MG63 (cell line): Measurements from ENCODE around the gene KANK2. TPM values are rescaled to one million over a fixed set of nuclear protein-coding genes. Genes with fewer than 3 reads are reported as not detected.

Experiments
- DNase-seq: peaks from one replicate; pipeline ENCODE4 v3.0.0-alpha.2; 2020
- H3K27me3 ChIP-seq: fragments of 250-450 bp; sonication (Bioruptor Pico); 2 replicates; pipeline ENCODE4 v1.5.1; 2020; ENCODE audit warnings: mild to moderate bottlenecking, moderate library complexity
- H3K36me3 ChIP-seq: fragments of 250-450 bp; sonication (Bioruptor Pico); 2 replicates; pipeline ENCODE4 v1.5.1; 2020; ENCODE audit warnings: mild to moderate bottlenecking, moderate library complexity
- H3K4me3 ChIP-seq: fragments of 250-450 bp; sonication (Bioruptor Pico); 2 replicates; pipeline ENCODE4 v1.5.1; 2020; ENCODE audit warnings: mild to moderate bottlenecking, moderate library complexity
- H3K9me3 ChIP-seq: fragments of 250-450 bp; sonication (Bioruptor Pico); 2 replicates; pipeline ENCODE4 v1.5.1; 2020; ENCODE audit warnings: mild to moderate bottlenecking, moderate library complexity
- total RNA-seq: library from RNA; depleted of rRNA; stranded (reverse); fragments of >200 nt; shearing (Covaris generic); gene quantifications from 2 replicates; pipeline ENCODE4 v1.2.3, GENCODE V29; 2014; ENCODE audit warnings: low replicate concordance

Gene KANK2
- total RNA-seq, 1 experiment from 2014 or later: 81.9 TPM

DNA sequence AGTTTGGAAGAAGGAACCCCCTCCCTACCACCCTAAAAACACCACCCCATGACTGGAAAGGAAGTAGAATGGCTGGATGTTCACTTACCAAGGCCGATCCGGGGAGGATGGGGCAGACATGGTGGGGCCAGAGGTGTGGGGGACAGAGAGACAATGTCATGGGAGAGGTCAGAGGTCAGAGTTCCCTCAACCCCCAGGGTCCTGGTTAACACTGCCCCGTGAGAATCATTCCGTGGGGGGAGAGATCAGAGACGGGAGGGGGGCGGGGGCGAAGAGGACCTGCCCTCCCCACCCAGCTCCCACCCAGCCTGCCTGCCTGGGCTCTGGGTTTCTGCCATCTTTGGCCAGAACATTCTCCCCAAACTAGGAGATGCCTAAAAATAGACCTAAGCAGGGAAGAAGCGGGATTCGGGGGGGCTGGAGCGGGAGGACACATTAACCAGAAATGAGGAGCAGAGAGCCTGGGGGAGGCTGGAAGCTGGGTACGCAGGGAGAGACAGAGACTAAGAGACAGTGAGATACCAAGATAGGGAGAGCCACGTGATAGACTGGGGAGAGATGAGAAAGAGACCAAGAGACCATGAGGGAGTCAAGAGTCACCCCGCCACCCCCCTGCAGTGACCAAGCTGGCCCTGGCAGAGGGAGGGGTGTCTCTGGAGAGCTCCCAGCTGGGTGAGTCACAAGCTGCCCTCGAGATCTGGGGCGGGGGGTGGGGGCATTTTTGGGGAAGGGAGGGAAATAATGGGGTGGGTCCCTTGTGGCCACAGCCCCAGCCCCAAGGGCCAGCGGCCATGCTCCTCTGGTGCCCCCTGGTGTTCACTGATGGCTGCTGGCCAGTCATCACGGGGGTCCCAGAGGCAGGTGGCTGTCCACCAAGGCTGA, 6.1 kb upstream of the KANK2 start:
- H3K4me3 ChIP-seq: no peak overlapping the region
- H3K36me3 ChIP-seq: no peaks in the 10 kb centered on the region
- DNase-seq: peak; percentile 78
- H3K27me3 ChIP-seq: no peaks in the 10 kb centered on the region
- H3K9me3 ChIP-seq: no peaks in the 10 kb centered on the region

DNA sequence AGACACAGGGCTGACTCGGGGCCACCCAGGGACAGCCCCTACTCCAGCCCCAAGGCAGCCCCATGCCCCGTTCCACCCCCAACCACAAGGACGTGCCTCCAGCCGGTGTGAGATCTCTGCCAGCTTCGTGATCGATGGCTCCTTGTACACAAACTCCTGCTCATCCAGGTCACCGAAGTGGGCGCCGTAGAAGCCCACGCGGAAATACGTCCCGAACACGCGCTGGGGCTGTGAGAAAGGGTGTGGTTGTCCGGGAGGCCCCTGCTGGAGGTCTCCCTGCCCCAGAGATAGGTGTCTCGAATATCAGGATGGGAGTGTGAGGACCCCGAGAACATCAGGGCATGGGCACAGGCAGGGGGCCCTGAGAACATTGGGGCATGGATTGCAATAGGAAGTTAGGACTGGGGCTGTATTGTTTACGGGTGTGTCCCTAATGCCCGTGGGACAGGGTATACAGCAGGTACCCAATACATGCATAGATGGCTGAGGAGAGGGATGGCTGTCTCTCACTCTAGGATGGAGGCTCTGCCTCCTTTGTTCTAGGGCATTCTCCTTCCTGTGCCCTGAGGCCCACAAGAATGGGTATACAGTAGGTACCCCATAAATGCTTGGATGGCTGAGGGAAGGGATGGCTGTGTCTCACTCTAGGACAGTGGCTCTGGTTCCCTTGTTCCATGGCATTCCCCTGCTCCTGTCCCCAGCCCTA, 5.3 kb upstream of the KANK2 start:
- Histone ChIP-seq H3K36me3 (0 out of 2 replicates have a peak, but pooled peaks cover 2% of the 10 kb centered on the region), H3K4me3 (no peak overlapping the region), H3K27me3 (no peaks in the 10 kb centered on the region), H3K9me3 (no peaks in the 10 kb centered on the region)
- no peak for DNase-seq

DNA sequence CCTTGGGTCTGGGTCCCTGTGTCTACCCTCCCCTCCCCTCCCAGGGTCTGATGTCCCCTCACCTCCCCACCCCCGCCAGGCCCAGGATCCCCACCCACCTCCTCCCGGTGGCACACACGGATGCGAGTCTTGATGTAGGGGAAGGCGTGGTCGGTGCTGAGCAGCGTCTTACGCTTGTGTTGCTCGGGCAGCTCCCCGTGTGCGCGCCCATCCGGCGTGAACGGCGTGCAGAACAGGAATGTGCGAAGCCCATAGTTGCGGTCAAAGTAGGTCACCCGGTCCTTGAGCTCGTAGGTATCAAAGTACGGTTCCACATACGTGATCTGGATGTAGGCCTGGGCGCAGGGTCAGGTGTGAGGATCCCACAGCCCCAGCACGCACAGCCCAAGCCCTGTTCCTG, 4.4 kb upstream of the KANK2 start:
- no peak for DNase-seq
- Histone ChIP-seq H3K4me3 (no peak overlapping the region), H3K27me3 (no peaks in the 10 kb centered on the region), H3K36me3 (0 out of 2 replicates have a peak, but pooled peaks cover 2% of the 10 kb centered on the region), H3K9me3 (no peaks in the 10 kb centered on the region)

DNA sequence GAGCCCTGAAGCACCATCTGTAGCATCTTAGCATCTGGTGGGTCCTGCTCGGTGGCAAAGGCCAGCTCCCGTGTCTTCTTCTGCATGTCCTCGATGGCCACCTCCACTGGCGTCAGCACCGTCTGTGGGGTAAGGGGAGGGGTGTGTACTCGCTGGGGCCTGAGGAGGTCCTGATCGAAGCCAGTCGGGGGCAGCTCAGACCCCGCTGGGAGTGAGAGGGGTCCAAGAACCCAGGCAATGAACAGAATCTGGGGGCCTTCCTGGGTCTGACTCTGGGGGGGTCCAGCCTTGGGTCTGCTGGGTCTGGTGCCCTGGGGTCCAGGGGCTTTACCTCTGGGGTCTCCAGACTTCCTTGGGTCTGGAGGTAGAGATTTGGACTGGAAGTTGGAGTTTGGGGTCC, 3.6 kb upstream of the KANK2 start:
- peaks cover 8% of the 10 kb centered on the region; the same call in 1 of the 2 replicates for H3K36me3 ChIP-seq
- no peaks in the 10 kb centered on the region for H3K9me3 ChIP-seq
- H3K4me3 ChIP-seq: no peak overlapping the region
- no peak for DNase-seq
- H3K27me3 ChIP-seq: no peaks in the 10 kb centered on the region

DNA sequence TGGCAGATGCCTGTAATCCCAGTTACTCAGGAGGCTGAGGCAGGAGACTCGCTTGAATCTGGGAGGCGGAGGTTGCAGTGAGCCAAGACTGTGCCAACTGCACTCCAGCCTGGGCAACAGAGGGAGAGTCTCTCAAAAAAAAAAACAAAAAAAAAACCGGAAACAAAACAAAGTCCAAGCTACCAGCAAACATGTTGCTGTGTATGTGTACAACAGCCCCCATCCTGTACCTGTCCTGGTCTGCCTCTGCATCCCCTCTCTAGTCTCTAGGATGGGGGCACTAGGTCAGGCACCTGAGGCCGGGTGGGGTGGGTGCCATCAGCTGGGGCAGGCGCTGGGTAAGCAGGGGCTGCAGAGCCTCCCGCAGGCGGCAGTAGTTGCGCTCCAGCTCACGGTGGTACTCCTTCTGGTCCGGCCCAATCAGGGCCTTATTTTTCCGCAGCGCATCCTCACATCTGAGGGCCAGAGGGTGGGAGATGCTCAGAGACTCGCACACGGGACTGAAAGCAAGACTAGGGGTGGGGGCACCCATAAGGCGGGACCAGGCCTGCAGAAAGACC, 2.8 kb upstream of the KANK2 start:
- no peak for DNase-seq
- Histone ChIP-seq H3K36me3 (peaks cover 13% of the 10 kb centered on the region), H3K9me3 (no peaks in the 10 kb centered on the region), H3K27me3 (no peaks in the 10 kb centered on the region), H3K4me3 (no peak overlapping the region)

DNA sequence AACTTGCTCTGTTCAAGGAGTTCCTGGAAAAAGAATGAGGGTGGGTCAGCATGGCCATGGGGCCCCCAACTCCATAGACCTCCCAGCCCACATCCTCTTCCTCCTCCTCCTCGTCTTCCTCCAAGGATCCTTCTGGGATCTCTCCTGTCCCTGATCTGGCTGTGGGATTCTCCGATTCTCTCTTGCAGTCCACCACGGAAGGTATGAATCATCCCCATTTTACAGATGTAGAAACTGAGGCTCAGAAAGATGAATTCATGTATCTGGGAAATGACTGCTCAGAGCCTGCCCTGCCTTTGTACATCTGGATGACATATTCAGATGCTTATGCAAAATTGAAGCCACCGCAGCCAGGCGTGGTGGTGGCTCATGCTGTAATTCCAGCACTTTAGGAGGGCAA, 2.2 kb upstream of the KANK2 start:
- DNase-seq: no peak
- H3K4me3 ChIP-seq: no peak overlapping the region
- H3K36me3 ChIP-seq: peaks cover 17% of the 10 kb centered on the region
- no peaks in the 10 kb centered on the region for H3K27me3 ChIP-seq
- H3K9me3 ChIP-seq: no peaks in the 10 kb centered on the region

DNA sequence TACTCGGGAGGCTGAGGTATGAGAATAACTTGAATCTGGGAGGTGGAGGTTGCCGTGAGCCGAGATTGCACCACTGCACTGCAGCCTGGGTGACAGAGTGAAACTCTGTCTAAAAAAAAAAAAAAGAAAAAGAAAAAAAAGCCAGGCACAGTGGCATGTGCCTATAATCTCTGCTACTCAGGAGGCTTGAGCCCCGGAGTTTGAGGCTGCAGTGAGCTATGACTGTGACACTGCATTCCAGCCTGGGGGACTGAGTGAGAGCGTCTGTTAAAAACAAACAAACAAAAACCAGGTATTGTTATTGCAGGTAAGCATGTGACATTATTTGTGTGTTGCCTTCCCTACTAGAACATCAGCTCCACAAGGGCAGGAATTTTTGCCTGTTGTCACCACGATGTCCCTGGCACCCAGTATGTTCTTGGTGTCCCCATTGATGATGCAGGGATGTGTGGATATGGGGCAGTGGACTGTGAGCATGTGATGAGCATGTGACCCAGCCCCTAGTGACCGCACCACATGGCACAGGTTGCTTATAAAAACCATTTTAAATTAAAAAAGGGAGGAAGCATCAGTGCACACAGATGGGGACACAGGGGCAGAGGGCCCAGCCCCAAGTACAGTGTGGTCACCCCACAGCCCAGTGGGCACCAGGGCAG, 1.6 kb upstream of the KANK2 start:
- no peak overlapping the region for H3K4me3 ChIP-seq
- no peaks in the 10 kb centered on the region for H3K27me3 ChIP-seq
- no peaks in the 10 kb centered on the region for H3K9me3 ChIP-seq
- no peak for DNase-seq
- H3K36me3 ChIP-seq: peaks cover 23% of the 10 kb centered on the region

DNA sequence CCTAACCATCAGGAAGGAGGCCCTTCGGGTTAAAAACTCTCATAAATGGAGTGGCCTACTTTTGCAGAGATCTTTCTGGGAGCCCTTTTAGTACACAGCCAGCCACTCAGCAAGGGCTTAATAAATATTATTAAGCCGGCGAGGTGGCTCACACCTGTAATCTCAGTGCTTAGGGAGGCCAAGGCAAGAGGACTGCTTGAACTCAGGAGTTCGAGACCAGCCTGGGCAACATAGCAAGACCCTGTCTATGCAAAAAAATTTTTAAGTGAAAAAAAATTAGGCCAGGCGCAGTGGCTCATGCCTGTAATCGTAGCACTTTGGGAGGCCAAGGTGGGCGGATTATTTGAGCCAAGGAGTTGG, 810 bp upstream of the KANK2 start:
- Histone ChIP-seq H3K4me3 (peak overlapping the region; percentile 76), H3K9me3 (no peaks in the 10 kb centered on the region)
- DNase-seq: no peak

DNA sequence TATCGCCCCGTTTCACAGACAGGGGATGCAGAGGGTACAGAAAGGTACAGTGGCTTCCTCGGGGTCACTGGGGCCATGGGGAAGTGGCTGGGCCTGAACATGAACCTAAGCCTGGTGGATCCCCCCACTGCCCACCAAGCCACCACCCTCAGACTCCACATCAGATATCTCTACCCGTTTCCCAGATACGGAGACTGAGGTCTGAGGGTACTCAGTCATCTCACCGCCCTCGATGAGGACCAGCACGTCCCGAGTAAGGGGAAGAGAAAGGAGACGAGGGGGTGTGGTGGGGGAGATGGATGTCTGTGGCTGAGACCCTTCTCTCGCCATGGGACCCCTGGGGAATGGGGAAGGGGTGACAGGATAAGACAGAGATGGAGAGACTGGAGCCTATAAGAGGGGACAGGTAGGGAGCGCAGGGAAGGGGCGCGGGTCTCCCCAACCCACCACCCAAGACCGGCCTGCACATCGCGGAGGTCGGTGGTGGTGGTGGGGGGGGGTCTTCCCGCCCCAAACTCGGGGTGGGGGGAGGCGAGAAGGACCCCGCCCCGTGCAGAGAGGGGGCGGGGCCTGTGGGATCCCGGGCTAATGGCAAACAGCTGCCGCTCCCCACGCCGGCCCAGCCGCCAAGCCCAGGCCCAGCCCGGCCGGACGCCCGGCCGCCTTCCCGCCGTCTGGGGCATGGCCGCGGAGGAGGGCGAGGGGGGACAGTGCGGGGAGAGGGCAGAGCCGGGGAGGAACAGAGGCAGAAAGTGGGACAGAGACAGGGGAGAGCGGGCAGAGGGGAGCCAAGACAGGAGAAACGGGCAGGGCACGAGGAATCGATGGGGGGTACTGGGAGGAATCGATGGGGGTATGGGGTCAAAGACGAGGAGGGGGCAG, 698 bp downstream of the KANK2 start:
- Histone ChIP-seq H3K27me3 (no peaks in the 10 kb centered on the region), H3K4me3 (peak overlapping the region; percentile 76), H3K36me3 (peaks cover 46% of the 10 kb centered on the region), H3K9me3 (no peaks in the 10 kb centered on the region)
- DNase-seq: peak; percentile 60

More for the DNA sequence above, 810 bp upstream of the KANK2 start:
- H3K27me3 ChIP-seq: no peaks in the 10 kb centered on the region
- H3K36me3 ChIP-seq: peaks cover 31% of the 10 kb centered on the region

DNA sequence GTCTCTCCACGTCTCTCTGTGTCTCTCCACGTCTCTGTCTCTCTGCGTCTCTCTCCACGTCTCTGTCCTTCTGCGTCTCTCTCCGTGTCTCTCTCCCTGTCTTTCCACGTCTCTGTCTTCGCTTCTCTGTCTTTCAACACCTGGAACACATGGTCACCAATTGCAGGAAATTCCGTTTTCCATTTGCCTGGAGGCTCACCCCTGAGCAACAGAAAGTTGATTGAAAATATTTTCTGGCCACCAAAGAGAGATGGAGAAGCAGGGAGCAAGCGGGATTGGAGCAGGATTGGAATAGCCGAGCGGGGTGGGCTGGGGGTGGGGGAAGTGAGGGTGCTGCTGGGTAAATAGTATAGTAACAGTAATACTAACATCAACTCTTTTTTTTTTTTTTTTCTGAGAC, 1.7 kb downstream of the KANK2 start:
- Histone ChIP-seq H3K9me3 (no peaks in the 10 kb centered on the region), H3K27me3 (no peaks in the 10 kb centered on the region), H3K36me3 (peaks cover 55% of the 10 kb centered on the region), H3K4me3 (no peak overlapping the region)
- no peak for DNase-seq

DNA sequence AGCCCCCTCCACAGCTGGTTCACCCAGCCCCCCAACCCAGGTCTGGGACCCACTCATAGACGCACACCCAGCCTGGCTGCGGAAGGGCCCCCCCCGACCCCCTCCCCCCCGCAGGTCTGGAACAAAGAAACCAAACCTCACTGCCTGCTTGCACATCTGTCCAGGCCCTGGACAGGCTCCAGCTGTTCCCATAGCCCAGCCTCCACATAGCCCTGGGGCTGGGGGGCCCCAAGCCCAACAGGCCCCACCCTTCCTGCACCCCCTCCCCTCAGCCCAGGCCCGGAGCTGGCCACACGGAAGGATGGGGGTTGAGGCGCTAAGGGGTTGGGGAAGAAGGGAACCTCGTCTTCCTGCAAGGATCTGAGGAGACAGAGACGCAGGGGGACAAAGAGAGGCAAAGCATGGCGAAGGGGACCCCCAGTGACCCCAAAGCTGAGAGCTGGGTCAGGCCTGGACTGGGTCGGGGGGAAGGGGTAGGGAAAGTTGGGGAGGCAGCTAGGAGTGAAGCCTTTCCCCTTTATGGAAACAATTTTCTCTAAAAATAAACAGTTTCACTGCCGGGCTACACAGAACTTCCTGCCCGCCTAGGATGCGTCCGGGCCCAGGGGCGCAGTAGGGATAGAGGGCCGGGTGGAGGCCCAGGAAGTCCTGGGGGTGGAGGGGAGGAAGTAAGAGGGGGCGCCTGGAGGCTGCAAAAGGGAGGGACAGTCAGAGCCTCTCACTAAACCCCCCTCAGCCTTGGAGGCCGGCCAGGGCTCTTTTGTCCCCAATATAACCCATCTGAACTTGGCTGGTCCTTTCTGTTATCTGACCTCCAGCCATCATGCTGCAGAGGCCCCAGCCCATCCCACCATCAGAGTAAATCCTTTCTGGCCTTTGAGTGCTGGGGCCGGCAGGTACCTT, 2.4 kb downstream of the KANK2 start:
- peaks cover 60% of the 10 kb centered on the region for H3K36me3 ChIP-seq
- no peaks in the 10 kb centered on the region for H3K27me3 ChIP-seq
- no peaks in the 10 kb centered on the region for H3K9me3 ChIP-seq
- no peak for DNase-seq
- H3K4me3 ChIP-seq: no peak overlapping the region

DNA sequence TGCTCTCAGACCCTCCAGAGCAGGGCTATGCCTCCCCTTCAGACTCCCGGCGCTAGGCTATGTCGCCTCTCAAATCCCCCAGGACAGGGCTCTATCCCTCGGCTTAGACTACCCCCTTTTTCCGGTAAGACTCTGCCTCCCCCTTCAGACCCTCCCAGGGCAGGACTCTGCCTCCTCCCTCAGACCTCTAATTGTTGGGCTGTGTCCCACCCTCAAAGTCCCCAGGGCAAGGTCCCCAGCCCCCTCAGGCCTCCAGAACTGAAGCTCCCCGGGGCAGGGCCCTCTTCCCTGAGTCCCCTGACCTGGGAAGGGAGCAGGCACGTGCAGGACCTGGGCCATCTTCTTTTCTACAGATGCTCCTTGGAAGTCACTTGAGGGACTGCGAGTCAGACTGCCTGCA, 3.2 kb downstream of the KANK2 start:
- Histone ChIP-seq H3K4me3 (no peak overlapping the region), H3K9me3 (no peaks in the 10 kb centered on the region), H3K36me3 (peaks cover 61% of the 10 kb centered on the region), H3K27me3 (no peaks in the 10 kb centered on the region)
- no peak for DNase-seq

DNA sequence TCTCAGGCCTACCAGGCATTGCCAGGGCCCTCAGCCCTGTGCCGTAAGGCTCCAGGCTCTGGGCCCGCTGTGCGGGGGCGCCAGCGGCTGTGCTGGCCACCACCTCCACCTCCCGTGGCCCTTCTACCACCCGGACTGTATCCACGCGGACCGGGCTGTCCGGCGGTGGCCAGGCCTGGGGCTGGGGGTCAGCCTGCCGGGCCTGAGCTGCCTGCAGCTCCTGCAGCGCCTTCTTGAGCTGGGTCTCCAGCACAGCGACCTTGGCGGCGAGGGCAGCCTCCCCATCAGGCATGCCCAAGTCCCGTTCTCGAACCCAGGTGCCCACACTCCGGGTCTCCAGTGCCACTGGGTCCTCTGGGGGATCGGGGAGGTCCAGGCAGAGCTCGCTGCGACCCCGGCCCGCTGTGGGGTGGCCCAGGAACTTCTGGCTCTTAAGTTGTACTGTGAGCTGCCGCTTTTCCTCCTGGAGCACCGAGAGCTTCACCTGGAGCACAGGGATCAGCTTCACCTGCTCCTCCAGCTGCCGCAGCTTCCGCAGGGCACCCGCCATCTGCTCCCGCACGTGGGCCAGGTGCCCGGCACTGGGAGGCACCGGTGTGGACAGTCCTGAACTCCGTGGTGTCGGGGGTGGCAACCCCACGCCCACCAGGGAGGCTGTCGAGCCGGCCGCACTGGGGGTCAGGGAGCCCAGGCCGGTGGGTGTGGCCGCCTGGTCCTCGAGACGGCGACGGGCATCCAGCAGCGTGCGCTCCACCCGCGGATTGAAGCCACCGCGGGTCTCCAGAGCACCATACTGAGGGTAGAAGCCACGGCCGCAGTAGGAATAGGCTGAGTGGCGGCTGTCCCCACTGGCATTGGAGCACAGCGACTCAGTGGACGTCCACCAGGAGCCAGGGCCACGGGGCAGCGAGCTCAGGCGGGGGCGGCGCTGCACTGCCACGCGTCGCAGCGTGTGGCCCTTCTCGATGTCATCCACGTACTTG, 4.1 kb downstream of the KANK2 start:
- Histone ChIP-seq H3K4me3 (no peak overlapping the region), H3K36me3 (peaks cover 62% of the 10 kb centered on the region)

DNA sequence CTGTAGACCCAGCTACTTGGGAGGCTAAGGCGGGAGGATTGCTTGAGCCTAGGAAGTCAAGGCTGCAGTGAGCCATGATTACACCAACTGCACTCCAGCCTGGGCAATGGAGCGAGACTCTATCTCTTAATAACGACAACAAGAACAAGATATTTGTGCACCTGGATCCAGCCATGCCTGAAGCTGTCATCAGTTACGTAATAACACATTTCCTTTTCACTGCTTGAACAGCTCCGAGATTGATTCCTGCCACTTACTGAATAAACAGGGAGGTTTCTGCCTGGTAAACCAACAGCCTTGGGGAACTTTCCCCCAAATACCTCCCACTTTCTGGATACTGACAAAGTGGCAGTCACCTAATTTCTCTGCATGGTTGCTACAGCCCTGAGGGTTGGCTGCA, 5.4 kb downstream of the KANK2 start:
- peaks cover 70% of the 10 kb centered on the region for H3K36me3 ChIP-seq
- H3K9me3 ChIP-seq: no peaks in the 10 kb centered on the region
- H3K4me3 ChIP-seq: no peak overlapping the region
- no peaks in the 10 kb centered on the region for H3K27me3 ChIP-seq
- DNase-seq: no peak

More for the DNA sequence above, 4.1 kb downstream of the KANK2 start:
- DNase-seq: no peak
- H3K27me3 ChIP-seq: no peaks in the 10 kb centered on the region
- no peaks in the 10 kb centered on the region for H3K9me3 ChIP-seq
